Muscle of arm (tissue), 12 donors: ENCODE data around the gene RERE. TPM values are rescaled to one million over a fixed set of nuclear protein-coding genes. Genes with fewer than 3 reads are reported as not detected.
A peak's percentile ranks its signal among the peaks of the same experiment; 100 is the strongest.

Source experiments
- DNase-seq: peaks from one replicate; pipeline ENCODE4 v3.0.0-alpha.2; 2013
- polyA plus RNA-seq, 12 donors: library from polyadenylated mRNA; unstranded; fragments of 120-200 nt; gene quantifications; one replicate each; pipeline ENCODE4 v1.2.1, GENCODE V29; 2013; ENCODE audit not compliant: insufficient read length in 12 of 12

The RERE gene
- polyA plus RNA-seq, 12 donors: 51.1 to 118 (median 75.5) TPM; not detected in 1

DNA sequence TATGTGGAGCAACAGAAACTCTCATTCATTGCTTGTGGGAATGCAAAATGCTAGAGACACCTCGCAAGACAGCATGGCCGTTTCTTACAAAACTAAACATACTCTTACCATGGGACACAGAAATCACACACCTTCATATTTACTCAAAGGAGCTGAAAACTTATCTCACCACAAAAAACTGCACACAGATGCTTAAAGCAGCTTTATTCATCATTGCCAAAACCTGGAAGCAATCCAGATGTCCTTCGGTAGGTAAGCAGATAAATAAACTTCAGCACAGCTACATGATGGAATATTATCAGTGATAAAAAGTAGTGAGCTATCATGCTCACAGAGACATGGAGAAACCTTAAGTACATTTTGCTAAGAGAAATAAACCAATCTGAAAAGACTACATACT, 124.3 kb downstream of the RERE start:
- DNase-seq: no peak

DNA sequence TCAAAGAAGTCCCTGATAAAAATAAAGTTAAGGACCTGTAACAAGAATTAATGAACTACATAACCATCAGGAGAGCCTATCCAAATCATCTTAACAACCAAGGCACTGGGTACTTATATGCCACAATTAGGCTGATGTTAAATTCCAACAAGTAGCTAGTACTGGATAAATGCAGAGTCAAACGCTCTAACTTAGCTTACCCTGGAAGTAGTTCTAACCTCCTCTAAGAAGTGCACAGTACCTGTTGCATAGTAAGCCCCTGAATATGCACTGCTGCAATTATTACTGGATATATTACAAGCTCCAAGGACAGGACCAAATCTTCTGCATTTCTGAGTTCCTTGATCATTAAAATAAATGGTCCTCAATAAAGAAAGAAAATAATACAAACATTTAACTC, 125.8 kb downstream of the RERE start:
- no peak for DNase-seq

DNA sequence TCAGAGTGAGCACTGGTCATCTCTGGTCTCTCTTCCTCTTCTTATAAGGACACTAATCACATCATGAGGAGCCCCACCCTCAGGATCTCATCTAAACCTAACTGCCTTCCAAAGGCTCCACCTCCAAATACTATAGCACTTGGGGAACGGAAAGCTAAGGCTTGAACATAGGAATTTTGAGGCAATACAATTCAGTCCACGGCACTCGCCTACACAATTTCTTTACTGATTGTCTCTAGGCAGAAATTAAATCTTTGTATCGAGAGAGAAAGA, 127.3 kb downstream of the RERE start:
- no peak for DNase-seq

- no peak for DNase-seq
Measured at GRCh38 chr1:8689431-8690252, 127.8 kb downstream of the RERE start.

DNA sequence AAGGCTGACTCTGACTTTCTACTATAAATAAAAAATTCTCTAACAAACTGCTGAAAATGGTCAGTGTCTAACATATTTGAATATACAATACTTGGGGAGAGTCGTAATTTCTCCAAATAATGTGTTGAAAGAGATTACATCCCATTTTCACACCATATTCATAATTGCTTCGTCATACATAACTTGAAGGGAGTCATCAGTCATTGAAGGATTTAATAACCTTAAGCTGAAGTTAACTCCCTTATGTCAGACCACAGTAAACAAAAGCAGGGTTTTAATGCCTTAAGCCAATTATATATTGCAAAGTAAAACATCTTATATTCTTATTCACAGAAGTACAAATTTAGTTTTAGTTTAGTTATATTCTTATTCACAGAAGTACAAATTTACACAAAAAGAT, 129.9 kb downstream of the RERE start:
- no peak for DNase-seq

DNA sequence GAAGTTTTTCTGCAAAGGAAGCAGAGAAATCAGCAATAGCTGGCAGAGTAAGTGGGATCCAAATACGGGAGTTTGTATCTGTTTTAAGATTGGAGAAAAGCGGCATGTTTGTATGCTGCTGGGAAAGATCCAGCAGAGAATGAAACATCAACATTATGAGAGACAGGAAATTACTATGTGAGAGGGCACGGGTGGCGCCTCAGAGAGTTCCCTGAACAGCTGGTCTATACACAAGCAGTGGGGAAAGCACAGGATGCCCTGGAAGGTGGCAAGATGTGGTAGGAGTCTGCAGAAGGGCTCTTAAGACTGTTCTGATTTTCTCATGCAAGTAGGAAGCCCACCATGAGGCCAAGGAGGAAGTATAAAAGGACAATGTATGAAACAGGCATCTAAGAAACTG, 130.4 kb downstream of the RERE start:
- DNase-seq: no peak

GRCh38 chr1:8685463-8685862, 132.0 kb downstream of the RERE start:
- DNase-seq: no peak

DNA sequence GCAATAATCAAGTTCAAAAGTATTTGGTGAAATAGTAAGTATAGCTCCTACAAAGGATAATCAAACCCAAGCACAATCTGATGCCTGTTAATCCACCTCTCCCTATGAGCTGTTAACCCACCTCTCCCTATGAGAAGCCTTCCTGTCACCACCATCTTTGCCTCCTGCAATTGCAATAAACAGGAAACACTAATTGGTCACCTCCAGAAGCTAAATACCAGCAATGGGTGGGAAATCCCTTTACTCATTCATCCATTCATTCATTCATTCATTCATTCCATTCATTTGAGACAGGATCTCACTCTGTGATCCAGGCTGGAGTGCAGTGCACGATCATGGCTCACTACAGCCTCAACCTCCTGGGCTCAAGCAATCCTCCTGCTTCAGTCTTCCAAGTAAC, 132.8 kb downstream of the RERE start:
- no peak for DNase-seq

DNA sequence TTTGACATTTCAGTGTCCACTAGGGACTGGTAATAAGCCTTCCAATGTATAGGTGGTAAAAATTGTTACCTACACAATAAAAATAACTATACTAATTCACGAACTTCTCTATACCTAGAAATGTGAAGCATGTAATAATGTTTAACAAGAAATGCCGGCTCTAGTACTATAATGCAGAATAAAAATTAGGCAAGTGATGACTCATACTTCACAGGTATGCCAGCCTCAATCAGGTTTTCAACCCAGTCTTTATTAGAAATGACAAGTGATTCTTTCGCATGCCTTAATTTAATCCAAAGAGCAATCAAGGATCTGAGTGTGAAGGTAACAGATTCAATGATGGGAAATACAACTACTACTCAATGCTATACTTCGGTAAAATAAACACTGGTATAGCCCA, 134.9 kb downstream of the RERE start:
- no peak for DNase-seq

DNA sequence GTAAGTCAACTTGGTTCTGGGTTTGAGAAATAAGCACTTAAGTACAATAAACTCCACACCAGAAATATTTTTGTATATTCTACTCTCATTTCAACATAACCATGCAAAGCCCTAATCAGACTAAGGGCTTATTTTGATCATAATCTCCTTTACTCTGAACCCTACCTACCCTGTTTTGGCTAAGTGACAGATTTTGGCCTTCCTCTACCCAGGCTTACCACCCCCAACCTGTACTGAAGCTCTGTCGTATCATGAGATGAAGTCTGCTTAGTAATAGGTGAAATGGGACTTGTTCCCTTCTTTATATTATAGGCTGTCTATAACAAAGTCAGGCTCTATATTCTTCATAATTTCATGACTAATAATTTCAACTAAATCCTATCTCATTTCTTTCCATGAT, 135.5 kb downstream of the RERE start:
- no peak for DNase-seq

GRCh38 chr1:8680664-8681650, 136.5 kb downstream of the RERE start:
- no peak for DNase-seq

GRCh38 chr1:8679929-8680663, 137.3 kb downstream of the RERE start:
- DNase-seq: no peak

DNA sequence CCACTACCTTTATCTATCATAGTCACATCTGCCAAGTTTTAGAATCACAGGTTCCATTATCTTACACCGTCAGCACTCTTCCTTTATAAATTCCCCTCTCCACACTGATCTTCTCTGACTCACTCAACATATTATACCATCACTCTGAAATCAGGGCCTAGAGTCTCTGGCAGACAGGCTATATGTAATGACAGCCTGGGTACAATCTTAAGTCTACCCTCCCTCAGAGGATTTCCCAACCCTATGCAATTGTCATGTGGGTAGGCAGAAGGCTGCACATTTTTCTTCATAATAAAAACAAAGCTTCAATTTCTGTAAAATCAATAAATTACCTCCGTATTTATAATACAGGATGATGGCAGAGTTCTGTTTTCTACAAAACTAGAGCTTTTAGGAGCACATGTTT, 138.0 kb downstream of the RERE start:
- no peak for DNase-seq

DNA sequence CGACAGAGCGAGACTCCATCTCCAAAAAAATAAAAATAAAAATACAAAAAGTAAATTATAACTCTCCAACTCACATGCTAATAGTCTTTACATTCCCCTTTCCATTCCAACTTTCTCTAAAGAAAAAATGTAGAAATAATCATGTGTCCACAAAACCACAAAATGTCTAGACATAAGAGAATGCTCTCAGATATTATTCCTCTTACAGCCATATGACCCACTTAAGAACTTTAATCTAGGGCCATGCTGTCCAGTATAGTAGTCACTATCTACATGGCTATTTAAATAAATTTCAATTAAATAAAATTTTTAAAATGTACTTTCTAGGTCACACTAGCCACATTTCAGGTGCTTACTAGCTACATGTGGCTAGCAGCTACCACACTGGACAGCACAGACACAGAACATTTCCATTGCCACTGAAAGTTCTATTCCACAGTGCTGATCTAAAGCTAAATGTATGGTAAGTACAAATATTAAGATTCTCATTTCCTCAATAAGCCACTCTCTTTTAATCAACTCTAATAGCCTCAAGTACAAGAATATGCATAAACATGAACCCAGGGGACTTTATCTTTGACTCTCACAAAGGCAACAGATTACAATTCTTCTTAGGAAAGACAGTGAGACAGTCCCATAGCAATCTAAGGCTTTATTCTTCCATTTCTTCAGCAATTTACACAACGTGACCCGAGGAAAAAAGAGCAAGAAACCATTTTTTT, 138.6 kb downstream of the RERE start:
- DNase-seq: no peak

DNA sequence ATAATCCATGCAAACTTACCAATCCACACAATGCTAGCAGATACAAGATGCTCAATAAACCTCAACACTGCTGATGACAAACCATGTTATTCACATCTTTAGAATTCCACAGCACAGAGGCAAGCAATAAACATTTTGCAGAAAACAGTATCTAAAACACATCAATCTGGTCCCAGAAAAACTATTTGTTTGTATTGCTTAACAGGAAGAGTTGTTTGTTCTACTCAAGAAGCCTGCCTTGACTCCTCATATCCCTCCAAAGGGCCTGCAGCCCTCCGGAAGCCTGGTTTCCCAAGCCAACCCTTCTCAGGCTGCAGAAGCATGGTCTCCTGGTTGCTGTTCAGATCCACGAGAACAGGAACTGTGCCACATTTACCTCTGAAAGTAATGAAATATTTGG, 139.7 kb downstream of the RERE start:
- no peak for DNase-seq

GRCh38 chr1:8676813-8677212, 140.6 kb downstream of the RERE start:
- no peak for DNase-seq

DNA sequence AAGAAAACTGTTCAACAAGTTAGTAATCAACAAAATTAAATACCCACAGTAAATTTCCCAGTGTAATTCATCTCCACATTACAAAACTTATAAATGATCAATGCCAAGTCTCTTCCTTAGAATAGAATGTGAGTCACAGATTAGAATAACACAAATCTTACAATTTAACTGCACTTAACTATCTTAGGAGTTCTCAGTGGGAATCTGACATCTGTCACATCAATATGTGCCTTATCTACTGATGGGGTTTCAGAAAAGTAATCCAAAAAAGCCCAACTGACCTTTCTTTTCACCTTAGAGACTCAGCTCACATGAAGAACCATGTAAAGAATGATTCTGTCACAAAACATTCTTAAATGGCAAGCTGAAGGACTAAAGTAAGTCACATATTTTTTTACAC, 141.4 kb downstream of the RERE start:
- DNase-seq: no peak

DNA sequence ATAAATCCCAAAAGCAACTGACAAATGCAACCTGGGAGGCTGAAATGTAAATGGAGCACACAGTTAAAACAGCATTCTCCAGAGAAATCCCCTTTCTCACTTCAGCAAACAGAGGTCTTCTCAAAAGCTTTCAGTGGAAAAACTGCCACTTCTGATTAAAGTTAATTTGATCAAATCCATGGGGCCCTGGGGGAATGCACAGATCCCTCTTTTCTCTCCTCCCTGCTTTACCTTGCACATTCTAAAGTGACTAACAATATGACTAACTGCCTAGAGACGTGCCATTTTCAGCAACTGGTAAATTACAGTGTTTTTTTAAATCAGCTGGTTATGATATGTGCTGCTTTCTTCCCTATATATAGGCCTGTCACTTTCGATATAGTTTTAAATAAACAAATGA, 142.5 kb downstream of the RERE start:
- no peak for DNase-seq

DNA sequence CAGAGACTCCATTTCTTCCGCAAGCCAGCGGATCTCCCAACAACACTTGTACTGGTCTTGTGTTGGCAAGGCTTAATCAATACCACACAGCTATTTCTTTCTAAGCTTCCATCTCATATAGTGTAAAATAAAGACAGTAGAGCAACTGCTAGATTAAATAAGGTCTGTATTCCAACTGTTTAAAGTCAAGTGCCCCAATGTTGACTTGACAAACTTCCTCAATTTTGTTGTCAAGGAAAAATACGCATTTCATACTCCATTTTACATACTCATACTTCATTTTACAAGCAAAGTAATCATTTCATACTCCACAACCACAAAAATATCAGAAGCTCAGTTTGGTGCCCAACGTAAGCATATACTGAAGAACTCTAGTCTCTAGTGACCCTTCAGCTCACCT, 143.0 kb downstream of the RERE start:
- no peak for DNase-seq

- peak; percentile 82 for DNase-seq
Measured at GRCh38 chr1:8671306-8671917, 146.0 kb downstream of the RERE start.

DNA sequence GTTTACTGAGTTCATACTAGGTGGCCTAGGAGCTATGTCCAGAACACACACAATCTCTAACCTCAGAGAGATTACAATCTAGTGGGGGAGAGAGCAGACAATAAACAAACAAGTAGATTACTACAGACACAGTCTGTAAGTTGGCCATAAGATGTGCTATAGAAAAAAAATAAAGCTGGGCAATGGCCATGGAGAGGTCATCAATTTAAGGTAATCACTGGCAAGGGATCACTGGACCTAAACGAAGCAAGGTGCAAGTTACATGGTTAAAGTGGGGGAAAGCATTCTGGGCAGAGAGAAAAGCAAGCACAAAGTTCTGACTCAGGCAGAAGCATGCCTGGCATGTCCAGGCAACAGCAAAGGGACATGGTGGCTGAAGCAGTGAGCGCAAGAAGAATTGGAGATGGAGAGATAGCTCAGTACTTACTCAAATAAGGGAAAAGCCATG, 147.0 kb downstream of the RERE start:
- no peak for DNase-seq
